ENCODE measurements around the gene FGR.
A peak's percentile ranks its signal among the peaks of the same experiment; 100 is the strongest.

FGR gene

GRCh38 chr1:27592232-27592930 lies 42.6 kb downstream of the FGR start:
- H3K36me3 ChIP-seq: peaks cover 5% of the 10 kb centered on the region
- no peaks in the 10 kb centered on the region for H3K9me3 ChIP-seq (ENCODE audit: severe bottlenecking)
- TF ChIP-seq CTCF (IDR thresholded peaks at IDR 0.05; ENCODE audit: low read depth, low read length): no peak
- H3K27me3 ChIP-seq (ENCODE audit: insufficient read depth, low read depth, severe bottlenecking): no peaks in the 10 kb centered on the region
- H3K4me3 ChIP-seq (ENCODE audit: low read depth, low read length): peak overlapping the region; percentile 31
- peak; percentile 54 for DNase-seq
- H3K27ac ChIP-seq: peak overlapping the region; percentile 94

- Histone ChIP-seq H3K9me3 (ENCODE audit: severe bottlenecking) (no peaks in the 10 kb centered on the region), H3K4me3 (ENCODE audit: low read depth, low read length) (no peak overlapping the region), H3K27ac (peak overlapping the region; percentile 94), H3K27me3 (ENCODE audit: insufficient read depth, low read depth, severe bottlenecking) (no peaks in the 10 kb centered on the region), H3K36me3 (peaks cover 5% of the 10 kb centered on the region)
- DNase-seq: no peak
- no peak for TF ChIP-seq CTCF (IDR thresholded peaks at IDR 0.05; ENCODE audit: low read depth, low read length)
These were observed 43.4 kb downstream of the FGR start for GRCh38 chr1:27591622-27592021.

- no peak for TF ChIP-seq CTCF (IDR thresholded peaks at IDR 0.05; ENCODE audit: low read depth, low read length)
- Histone ChIP-seq H3K27me3 (ENCODE audit: insufficient read depth, low read depth, severe bottlenecking) (no peaks in the 10 kb centered on the region), H3K4me3 (ENCODE audit: low read depth, low read length) (no peak overlapping the region), H3K27ac (peak overlapping the region; percentile 94), H3K9me3 (ENCODE audit: severe bottlenecking) (no peaks in the 10 kb centered on the region), H3K36me3 (peaks cover 5% of the 10 kb centered on the region)
- DNase-seq: no peak
These were observed 44.0 kb downstream of the FGR start for GRCh38 chr1:27590917-27591508.

- DNase-seq: no peak
- Histone ChIP-seq H3K4me3 (ENCODE audit: low read depth, low read length) (no peak overlapping the region), H3K36me3 (peaks cover 5% of the 10 kb centered on the region), H3K9me3 (ENCODE audit: severe bottlenecking) (no peaks in the 10 kb centered on the region), H3K27ac (peak overlapping the region; percentile 94), H3K27me3 (ENCODE audit: insufficient read depth, low read depth, severe bottlenecking) (no peaks in the 10 kb centered on the region)
- no peak for TF ChIP-seq CTCF (IDR thresholded peaks at IDR 0.05; ENCODE audit: low read depth, low read length)
These were observed 45.1 kb downstream of the FGR start for GRCh38 chr1:27589841-27590426.

GRCh38 chr1:27589441-27589840 lies 45.5 kb downstream of the FGR start:
- no peaks in the 10 kb centered on the region for H3K27me3 ChIP-seq (ENCODE audit: insufficient read depth, low read depth, severe bottlenecking)
- peak overlapping the region; percentile 94 for H3K27ac ChIP-seq
- TF ChIP-seq CTCF (IDR thresholded peaks at IDR 0.05; ENCODE audit: low read depth, low read length): no peak
- no peak for DNase-seq
- H3K4me3 ChIP-seq (ENCODE audit: low read depth, low read length): no peak overlapping the region
- H3K36me3 ChIP-seq: peaks cover 5% of the 10 kb centered on the region
- H3K9me3 ChIP-seq (ENCODE audit: severe bottlenecking): no peaks in the 10 kb centered on the region
